RWPE1 (cell line): Measurements from ENCODE around the gene GLT1D1.

Source experiments
- CTCF ChIA-PET: fragments of 350-600 bp; sonication (Branson Sonifier 250); formaldehyde crosslinking; extraction: SDS; loops from one replicate; lab custom pipeline; 2021; lab: Yijun Ruan, JAX
- POLR2A ChIA-PET: fragments of 400-600 bp; formaldehyde crosslinking; extraction: SDS; loops from one replicate; lab custom pipeline; 2020; ENCODE audit warnings: antibody characterized with exemption; ENCODE audit not compliant: low non-redundant PET; lab: Yijun Ruan, JAX
- DNase-seq: peaks from one replicate; pipeline ENCODE4 v3.0.0; 2012; ENCODE audit warnings: low spot score
- H3K27ac ChIP-seq: fragments of 450-650 bp; 2 replicates; pipeline ENCODE4 v1.5.1; 2017
- TF ChIP-seq, protein P1 (sequence below): fragments of 450-650 bp; conservative IDR thresholded peaks from 2 replicates; pipeline ENCODE4 v1.5.1; 2017; ENCODE audit warnings: low read depth, mild to moderate bottlenecking

Gene GLT1D1

DNA sequence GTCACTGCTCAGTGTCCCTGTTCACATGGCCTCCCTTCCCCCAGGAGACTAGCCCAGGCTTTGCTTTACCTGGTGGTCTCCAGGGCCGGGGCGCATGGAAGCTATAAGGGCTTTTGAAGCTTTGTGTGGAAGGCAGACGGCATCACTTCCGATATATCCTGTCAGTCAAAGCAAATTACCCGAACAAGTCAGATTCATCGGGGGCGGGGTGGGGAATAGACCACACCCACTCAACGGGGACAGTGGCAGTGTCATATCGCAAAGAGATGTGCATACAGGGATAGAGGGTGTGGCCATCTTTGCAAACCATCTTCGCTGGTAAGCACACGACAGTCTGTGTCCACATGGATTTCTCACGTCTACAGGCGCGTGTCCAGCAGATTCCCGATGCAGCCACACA is 127.3 kb downstream of the GLT1D1 start:
- CTCF ChIA-PET, result no interaction called here
- TF ChIP-seq, protein P1, sequence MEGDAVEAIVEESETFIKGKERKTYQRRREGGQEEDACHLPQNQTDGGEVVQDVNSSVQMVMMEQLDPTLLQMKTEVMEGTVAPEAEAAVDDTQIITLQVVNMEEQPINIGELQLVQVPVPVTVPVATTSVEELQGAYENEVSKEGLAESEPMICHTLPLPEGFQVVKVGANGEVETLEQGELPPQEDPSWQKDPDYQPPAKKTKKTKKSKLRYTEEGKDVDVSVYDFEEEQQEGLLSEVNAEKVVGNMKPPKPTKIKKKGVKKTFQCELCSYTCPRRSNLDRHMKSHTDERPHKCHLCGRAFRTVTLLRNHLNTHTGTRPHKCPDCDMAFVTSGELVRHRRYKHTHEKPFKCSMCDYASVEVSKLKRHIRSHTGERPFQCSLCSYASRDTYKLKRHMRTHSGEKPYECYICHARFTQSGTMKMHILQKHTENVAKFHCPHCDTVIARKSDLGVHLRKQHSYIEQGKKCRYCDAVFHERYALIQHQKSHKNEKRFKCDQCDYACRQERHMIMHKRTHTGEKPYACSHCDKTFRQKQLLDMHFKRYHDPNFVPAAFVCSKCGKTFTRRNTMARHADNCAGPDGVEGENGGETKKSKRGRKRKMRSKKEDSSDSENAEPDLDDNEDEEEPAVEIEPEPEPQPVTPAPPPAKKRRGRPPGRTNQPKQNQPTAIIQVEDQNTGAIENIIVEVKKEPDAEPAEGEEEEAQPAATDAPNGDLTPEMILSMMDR, result no peak

DNA sequence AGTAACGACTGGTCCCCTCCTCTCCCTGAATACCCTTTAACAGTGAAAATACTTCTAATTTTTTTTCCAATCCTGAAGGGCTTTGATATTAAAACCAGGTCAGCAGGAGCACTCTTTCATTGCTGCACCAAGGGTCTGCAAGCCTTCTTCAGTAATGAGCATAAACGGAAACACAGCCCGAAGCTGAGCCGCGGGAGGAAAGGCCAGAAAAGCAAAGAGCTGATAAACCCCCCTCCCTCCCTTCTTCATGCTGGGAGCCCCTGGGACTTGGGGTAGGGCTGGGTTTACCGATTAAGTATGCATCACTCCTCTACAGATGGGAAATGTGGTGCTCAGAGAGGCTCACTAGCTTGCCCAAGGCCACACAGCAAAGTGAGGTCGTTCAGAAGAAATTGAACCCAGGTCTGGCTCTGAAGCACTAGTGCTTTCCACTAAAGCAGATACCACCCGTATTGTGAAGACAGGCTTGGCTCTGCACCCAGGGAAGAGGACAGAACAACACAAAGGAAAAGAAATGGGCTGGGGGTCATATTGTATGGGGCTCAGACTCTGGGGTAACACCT is 128.8 kb downstream of the GLT1D1 start:
- CTCF ChIA-PET, result no interaction called here
- H3K27ac ChIP-seq, result no peak overlapping the region
- TF ChIP-seq, protein P1, result no peak
- no peak for DNase-seq
- POLR2A ChIA-PET, result no interaction called here

More for the DNA sequence above, 127.3 kb downstream of the GLT1D1 start:
- no peak overlapping the region for H3K27ac ChIP-seq
- POLR2A ChIA-PET, result no interaction called here
- DNase-seq, result no peak

DNA sequence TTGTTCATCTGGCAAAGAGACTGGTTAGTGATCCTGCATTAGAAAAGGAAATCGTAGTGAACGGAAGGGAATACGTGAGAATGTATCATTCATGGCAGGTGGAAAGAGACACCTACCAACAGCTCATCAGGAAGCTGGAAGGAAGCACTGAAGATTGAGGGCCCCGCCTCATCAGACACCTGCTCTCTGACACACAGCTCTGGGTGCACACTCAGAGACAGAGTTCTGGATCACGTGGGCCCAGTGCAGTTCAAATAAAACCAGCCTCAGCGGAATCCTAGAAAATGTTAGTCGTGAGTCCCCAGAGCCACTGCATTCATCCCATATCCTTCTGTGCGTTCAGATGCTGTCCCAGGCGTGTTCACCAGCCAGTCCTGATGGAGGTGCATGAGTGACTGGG is 129.7 kb downstream of the GLT1D1 start:
- TF ChIP-seq, protein P1, result no peak
- DNase-seq, result no peak
- POLR2A ChIA-PET, result no interaction called here
- CTCF ChIA-PET, result no interaction called here
- no peak overlapping the region for H3K27ac ChIP-seq

DNA sequence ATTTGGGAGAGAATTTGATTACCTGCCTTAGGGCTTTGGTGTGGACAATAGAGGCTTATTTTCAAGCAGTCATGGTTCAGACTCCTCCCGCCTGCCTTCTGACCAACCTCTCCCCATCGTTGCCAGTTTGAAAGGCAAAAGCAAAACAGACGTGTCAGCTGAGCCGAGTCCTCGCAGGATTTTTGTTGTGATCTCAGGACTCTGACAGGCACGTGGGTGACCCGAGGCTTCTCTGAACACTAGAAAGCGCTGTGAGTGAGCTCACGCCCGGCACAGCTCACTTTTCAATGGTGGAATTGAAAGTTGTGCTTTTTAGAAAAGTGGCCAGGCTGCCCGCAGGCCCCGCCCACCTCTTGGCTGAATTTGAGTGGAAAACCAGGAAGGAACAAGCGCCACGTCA is 130.1 kb downstream of the GLT1D1 start:
- POLR2A ChIA-PET, result no interaction called here
- no peak overlapping the region for H3K27ac ChIP-seq
- CTCF ChIA-PET, result no interaction called here
- no peak for DNase-seq
- TF ChIP-seq, protein P1, result no peak

DNA sequence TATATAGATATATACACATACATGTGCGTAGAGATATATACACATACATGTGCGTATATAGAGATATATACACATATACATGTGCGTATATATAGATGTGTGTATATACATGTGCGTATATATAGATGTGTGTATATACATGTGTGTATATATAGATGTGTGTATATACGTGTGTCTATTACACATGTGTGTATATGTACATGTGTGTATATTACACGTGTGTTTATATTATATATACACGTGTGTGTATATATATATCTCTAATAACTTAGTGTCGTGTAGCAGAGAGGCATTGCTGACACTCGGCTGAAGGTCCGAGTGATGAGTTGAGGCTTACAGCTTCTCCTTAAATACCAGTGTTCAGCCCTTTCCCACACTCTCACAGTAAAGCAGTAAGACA is 133.7 kb downstream of the GLT1D1 start:
- no peak overlapping the region for H3K27ac ChIP-seq
- TF ChIP-seq, protein P1, result no peak
- no peak for DNase-seq
- POLR2A ChIA-PET, result no interaction called here
- CTCF ChIA-PET, result interaction anchor here (1.3 kb wide), 1 partner anchor 17 kb away, joined by 4 read pairs; no protein-coding TSS in a partner anchor

DNA sequence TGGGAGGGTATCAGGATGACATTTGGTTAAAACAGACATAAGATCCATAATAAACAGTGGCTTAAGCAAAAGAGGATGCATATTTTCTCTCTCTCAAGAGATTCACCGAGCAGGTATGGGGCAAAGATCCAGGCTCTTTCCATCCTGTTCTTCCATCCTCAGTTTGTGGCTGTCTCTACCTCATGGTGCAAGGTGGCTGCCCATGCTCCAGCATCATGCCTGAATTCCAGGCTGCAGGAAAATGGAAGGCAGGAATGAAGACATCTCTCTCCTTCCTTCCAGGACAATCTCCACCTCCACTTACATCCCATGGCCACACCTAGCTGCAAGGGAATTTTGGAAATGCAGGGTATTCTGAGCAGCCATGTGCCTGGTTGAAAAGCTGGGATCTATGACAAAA is 136.0 kb downstream of the GLT1D1 start:
- TF ChIP-seq, protein P1, result no peak
- ChIA-PET CTCF (no interaction called here), POLR2A (no interaction called here)
- no peak overlapping the region for H3K27ac ChIP-seq
- no peak for DNase-seq

DNA sequence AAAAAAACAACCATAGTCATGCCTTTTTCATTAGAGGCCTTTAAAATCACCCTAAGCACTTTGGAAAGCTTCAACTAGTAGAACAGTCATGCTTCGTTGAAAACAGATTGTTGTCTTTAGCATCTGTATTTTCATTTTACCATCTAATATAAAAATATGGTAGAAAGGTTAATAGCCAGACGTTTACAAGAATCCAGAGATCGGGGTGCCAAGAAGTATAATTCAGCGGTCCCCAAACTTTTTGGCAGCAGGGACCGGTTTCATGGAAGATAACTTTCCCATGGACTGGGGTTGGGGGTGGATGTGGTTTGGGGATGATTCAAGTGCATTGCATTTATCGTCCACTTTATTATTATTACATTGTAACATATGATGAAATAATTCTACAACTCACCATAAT is 138.4 kb downstream of the GLT1D1 start:
- POLR2A ChIA-PET, result no interaction called here
- H3K27ac ChIP-seq, result no peak overlapping the region
- TF ChIP-seq, protein P1, result no peak
- DNase-seq, result no peak
- CTCF ChIA-PET, result no interaction called here
